Measurements from ENCODE around the gene SMOC2.

- TF ChIP-seq, protein P1, sequence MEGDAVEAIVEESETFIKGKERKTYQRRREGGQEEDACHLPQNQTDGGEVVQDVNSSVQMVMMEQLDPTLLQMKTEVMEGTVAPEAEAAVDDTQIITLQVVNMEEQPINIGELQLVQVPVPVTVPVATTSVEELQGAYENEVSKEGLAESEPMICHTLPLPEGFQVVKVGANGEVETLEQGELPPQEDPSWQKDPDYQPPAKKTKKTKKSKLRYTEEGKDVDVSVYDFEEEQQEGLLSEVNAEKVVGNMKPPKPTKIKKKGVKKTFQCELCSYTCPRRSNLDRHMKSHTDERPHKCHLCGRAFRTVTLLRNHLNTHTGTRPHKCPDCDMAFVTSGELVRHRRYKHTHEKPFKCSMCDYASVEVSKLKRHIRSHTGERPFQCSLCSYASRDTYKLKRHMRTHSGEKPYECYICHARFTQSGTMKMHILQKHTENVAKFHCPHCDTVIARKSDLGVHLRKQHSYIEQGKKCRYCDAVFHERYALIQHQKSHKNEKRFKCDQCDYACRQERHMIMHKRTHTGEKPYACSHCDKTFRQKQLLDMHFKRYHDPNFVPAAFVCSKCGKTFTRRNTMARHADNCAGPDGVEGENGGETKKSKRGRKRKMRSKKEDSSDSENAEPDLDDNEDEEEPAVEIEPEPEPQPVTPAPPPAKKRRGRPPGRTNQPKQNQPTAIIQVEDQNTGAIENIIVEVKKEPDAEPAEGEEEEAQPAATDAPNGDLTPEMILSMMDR (IDR thresholded peaks at IDR 0.05; ENCODE audit: poor library complexity), result no peak
- no peak for TF ChIP-seq EZH2 (IDR thresholded peaks at IDR 0.05; ENCODE audit: borderline replicate concordance)
Observed at GRCh38 chr6:168525926-168526630, 85.1 kb downstream of the SMOC2 start.
